Measurements from ENCODE around the gene CYB561A3. TPM values are rescaled to one million over a fixed set of nuclear protein-coding genes. Genes with fewer than 3 reads are reported as not detected.

Gene CYB561A3
- total and polyA plus RNA-seq, 2 of the 13 experiments (the other 11 are each of a cell fraction or from before 2014, with no cell fraction given), result 11.4 to 14.9 TPM

- TF ChIP-seq PRDM4 (CRISPR knock-in tag; IDR thresholded peaks at IDR 0.05; ENCODE audit: borderline replicate concordance) (no peak), NR2F6 (IDR thresholded peaks at IDR 0.05) (no peak), NR2F6 (CRISPR knock-in tag; IDR thresholded peaks at IDR 0.05) (no peak; the same call in 1 of the 2 replicates)
Observed at GRCh38 chr11:61361741-61362541, at the start of gene CYB561A3, which contains the start of gene TMEM138 (continued).

DNA sequence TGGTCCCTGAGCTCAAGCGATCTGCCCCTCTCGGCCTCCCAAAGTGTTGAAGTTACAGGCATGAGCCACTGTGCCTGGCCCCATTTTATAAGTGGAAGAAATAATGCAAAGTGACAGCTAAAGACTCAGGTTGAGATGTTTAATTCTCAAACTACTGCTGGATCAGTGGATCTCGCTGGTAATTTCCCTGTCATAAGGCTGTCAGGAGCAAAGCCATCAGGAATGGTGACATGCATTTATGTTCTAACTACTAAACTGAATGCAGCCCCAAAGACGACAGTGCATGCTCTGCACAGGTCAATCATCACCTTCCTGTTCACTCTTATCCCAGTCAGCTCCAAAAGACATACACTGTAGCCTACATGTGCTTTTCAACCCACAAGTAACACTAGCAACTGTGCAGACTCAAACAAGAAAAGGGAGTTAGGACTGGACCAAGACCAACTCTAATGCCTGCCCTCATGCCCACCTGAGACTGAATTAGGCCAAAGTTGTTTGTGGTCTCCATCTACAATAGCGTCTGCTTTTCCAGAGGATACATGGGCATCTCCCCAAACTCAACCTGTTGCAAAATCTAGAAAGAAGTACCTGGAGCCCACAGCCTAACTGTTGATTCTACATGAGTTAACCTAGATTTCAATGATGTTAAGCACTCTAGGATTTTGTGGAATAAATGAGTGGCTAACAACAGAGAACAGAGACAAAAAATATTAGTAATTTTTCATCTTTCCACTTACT is 45.5 kb upstream of the CYB561A3 start:
- no peak overlapping the region for H3K4me3 ChIP-seq (replicated peaks in 1 of 3; ENCODE audit: insufficient read depth in 1 of 3, low read depth in 2 of 3, low read length in 3 of 3)
- H3K4me2 ChIP-seq (ENCODE audit: low read depth, low read length), result no peak overlapping the region
- H3K36me3 ChIP-seq (replicated peaks in 1 of 2; ENCODE audit: control insufficient read depth in 1 of 2, insufficient read depth in 2 of 2, low read length in 2 of 2), result peaks cover 45 to 89% of the 10 kb centered on the region in 2 experiments
- no peak overlapping the region for H2AFZ ChIP-seq (ENCODE audit: low read length)
- no peaks in the 10 kb centered on the region for H3K4me1 ChIP-seq (ENCODE audit: insufficient read depth, low read length)
- H3K27me3 ChIP-seq (ENCODE audit: control insufficient read depth in 1 of 2, insufficient read depth in 2 of 2, low read length in 2 of 2), result no peaks in the 10 kb centered on the region
- no peak overlapping the region for H3K9ac ChIP-seq (ENCODE audit: insufficient read depth, low read depth, low read length)
- DNase-seq (ENCODE audit: low spot score) (no peak), ATAC-seq (no peak), FAIRE-seq (no peak)
- intact Hi-C loops (cut with micrococcal nuclease; ENCODE audit: unreplicated experiment) (no loop called here), in situ Hi-C loops (cut with HindIII; ENCODE audit: extremely low pct_ligation_motif_present, low pct_unique_long_range_greater_than_20kb) (no loop called here)
- no peaks in the 10 kb centered on the region for H3K9me3 ChIP-seq (ENCODE audit: low read length)
- no peaks in the 10 kb centered on the region for H4K20me1 ChIP-seq (ENCODE audit: insufficient read depth, low read length)
- 100% methylated on average over 4 of the region's 5 CpGs for WGBS (ENCODE audit: low lambda C conversion rate)
- H3K27ac ChIP-seq (ENCODE audit: extremely low read length, insufficient read depth, low read length), result no peak overlapping the region
- no peaks in the 10 kb centered on the region for H3K79me2 ChIP-seq (ENCODE audit: insufficient read depth, low read length)
- ChIA-PET POLR2A (no interaction called here), CTCF (ENCODE audit: low intra/inter-chr PET ratio, low total read pairs) (no interaction called here)
- no TSS peak for BruUV-seq (replicated peaks)
- TF ChIP-seq ZNF282 (IDR thresholded peaks at IDR 0.05; ENCODE audit: partially characterized antibody) (no peak), ZBTB40 (IDR thresholded peaks at IDR 0.05) (no peak), ZBTB40 (CRISPR knock-in tag; IDR thresholded peaks at IDR 0.05) (no peak), TSC22D2 (CRISPR knock-in tag; IDR thresholded peaks at IDR 0.05; ENCODE audit: borderline replicate concordance) (no peak), RFX5 (IDR thresholded peaks at IDR 0.05; ENCODE audit: low read depth, low read length) (no peak), ZNF605 (CRISPR knock-in tag; IDR thresholded peaks at IDR 0.05) (no peak), ZNF672 (CRISPR knock-in tag; IDR thresholded peaks at IDR 0.05) (no peak), ZKSCAN1 (IDR thresholded peaks at IDR 0.05; ENCODE audit: low read length) (no peak)

Measured in HepG2 (cell line).